ENCODE measurements around the gene ALLC. TPM values are rescaled to one million over a fixed set of nuclear protein-coding genes. Genes with fewer than 3 reads are reported as not detected.
"Not testable (repeated sequence)": the region's sequence is repeated elsewhere in the genome, so short reads cannot be mapped to it uniquely, and the experiment has no call there.

ALLC gene
- total RNA-seq, 1 donor from 2014 or later: not detected

- DNase-seq (ENCODE audit: low spot score in 2 of 2, unreplicated experiment in 2 of 2): peak in 1 of 2 experiments; percentile 27
- no peak for TF ChIP-seq CTCF (IDR thresholded peaks at IDR 0.05; ENCODE audit: unreplicated experiment)
- no peak overlapping the region for H3K27ac Mint-ChIP-seq
- H3K9me3 Mint-ChIP-seq: no peaks in the 10 kb centered on the region
- no peak overlapping the region for H3K4me3 Mint-ChIP-seq
- H3K4me1 Mint-ChIP-seq: peaks cover 2% of the 10 kb centered on the region
- peaks cover 38% of the 10 kb centered on the region for H3K27me3 Mint-ChIP-seq (ENCODE audit: low read depth)
- no peaks in the 10 kb centered on the region for H3K36me3 Mint-ChIP-seq
Observed at GRCh38 chr2:3633982-3634595, 23.9 kb upstream of the ALLC start.

- no peak overlapping the region for H3K4me3 Mint-ChIP-seq
Observed at GRCh38 chr2:3634596-3635121, 23.3 kb upstream of the ALLC start.

GRCh38 chr2:3635171-3635974 is 22.6 kb upstream of the ALLC start:
- peak in 1 of 2 experiments; percentile 32 for DNase-seq (ENCODE audit: low spot score in 2 of 2, unreplicated experiment in 2 of 2)
- peaks cover 2% of the 10 kb centered on the region for H3K4me1 Mint-ChIP-seq
- no peak for TF ChIP-seq CTCF (IDR thresholded peaks at IDR 0.05; ENCODE audit: unreplicated experiment)
- H3K27me3 Mint-ChIP-seq (ENCODE audit: low read depth): peaks cover 40% of the 10 kb centered on the region
- H3K36me3 Mint-ChIP-seq: no peaks in the 10 kb centered on the region
- H3K4me3 Mint-ChIP-seq: no peak overlapping the region
- no peaks in the 10 kb centered on the region for H3K9me3 Mint-ChIP-seq
- no peak overlapping the region for H3K27ac Mint-ChIP-seq

More at GRCh38 chr2:3634596-3635121, 23.3 kb upstream of the ALLC start:
- no peaks in the 10 kb centered on the region for H3K36me3 Mint-ChIP-seq
- no peak overlapping the region for H3K27ac Mint-ChIP-seq
- peak in 1 of 2 experiments; percentile 26 for DNase-seq (ENCODE audit: low spot score in 2 of 2, unreplicated experiment in 2 of 2)
- H3K4me1 Mint-ChIP-seq: peaks cover 2% of the 10 kb centered on the region
- TF ChIP-seq CTCF (IDR thresholded peaks at IDR 0.05; ENCODE audit: unreplicated experiment): no peak
- no peaks in the 10 kb centered on the region for H3K9me3 Mint-ChIP-seq
- peaks cover 40% of the 10 kb centered on the region for H3K27me3 Mint-ChIP-seq (ENCODE audit: low read depth)

- H3K4me3 Mint-ChIP-seq, H3K4me1 Mint-ChIP-seq, H3K9me3 Mint-ChIP-seq, H3K36me3 Mint-ChIP-seq, H3K27ac Mint-ChIP-seq: not testable (repeated sequence)
- peaks cover 40% of the 10 kb centered on the region for H3K27me3 Mint-ChIP-seq (ENCODE audit: low read depth)
- peak in 1 of 2 experiments; percentile 29 for DNase-seq (ENCODE audit: low spot score in 2 of 2, unreplicated experiment in 2 of 2)
Observed at GRCh38 chr2:3635975-3636327, 22.0 kb upstream of the ALLC start.

- TF ChIP-seq CTCF (IDR thresholded peaks at IDR 0.05; ENCODE audit: unreplicated experiment): no peak
- Mint-ChIP-seq H3K27me3 (ENCODE audit: low read depth) (peaks cover 40% of the 10 kb centered on the region), H3K4me1 (peaks cover 2% of the 10 kb centered on the region), H3K36me3 (no peaks in the 10 kb centered on the region), H3K27ac (no peak overlapping the region), H3K4me3 (no peak overlapping the region), H3K9me3 (no peaks in the 10 kb centered on the region)
- DNase-seq (ENCODE audit: low spot score in 2 of 2, unreplicated experiment in 2 of 2): peak in 1 of 2 experiments; percentile 24
Observed at GRCh38 chr2:3636586-3637310, 21.3 kb upstream of the ALLC start.
